ENCODE measurements around the gene MYOCD. TPM values are rescaled to one million over a fixed set of nuclear protein-coding genes. Genes with fewer than 3 reads are reported as not detected.
A peak's percentile ranks its signal among the peaks of the same experiment; 100 is the strongest.

Gene MYOCD
- total RNA-seq, 2 donors from 2014 or later = not detected

GRCh38 chr17:12727076-12727760, 61.5 kb downstream of the MYOCD start:
- H3K27ac Mint-ChIP-seq = no peak overlapping the region
- ATAC-seq (no peak), DNase-seq (ENCODE audit: low spot score in 2 of 2) (no peak)
- peaks cover 0 to 6% of the 10 kb centered on the region in 2 donors for H3K36me3 Mint-ChIP-seq
- peaks cover 5 to 16% of the 10 kb centered on the region in 2 donors for H3K9me3 Mint-ChIP-seq

GRCh38 chr17:12727881-12728280, 62.2 kb downstream of the MYOCD start:
- Mint-ChIP-seq H3K9me3 (peaks cover 5 to 17% of the 10 kb centered on the region in 2 donors), H3K27ac (no peak overlapping the region), H3K36me3 (peaks cover 0 to 10% of the 10 kb centered on the region in 2 donors)
- DNase-seq (ENCODE audit: low spot score in 2 of 2) = no peak
- ATAC-seq = no peak

GRCh38 chr17:12729086-12729485, 63.4 kb downstream of the MYOCD start:
- H3K36me3 Mint-ChIP-seq = peaks cover 0 to 10% of the 10 kb centered on the region in 2 donors
- peak overlapping the region in 1 of 2 donors; percentile 53 for H3K27ac Mint-ChIP-seq

GRCh38 chr17:12730421-12730820, 64.7 kb downstream of the MYOCD start:
- peaks cover 0 to 10% of the 10 kb centered on the region in 2 donors for H3K36me3 Mint-ChIP-seq
- ATAC-seq (no peak), DNase-seq (ENCODE audit: low spot score in 2 of 2) (no peak)
- H3K9me3 Mint-ChIP-seq = peaks cover 5 to 18% of the 10 kb centered on the region in 2 donors
- H3K27ac Mint-ChIP-seq = no peak overlapping the region

More at GRCh38 chr17:12729086-12729485, 63.4 kb downstream of the MYOCD start:
- H3K9me3 Mint-ChIP-seq = peaks cover 5 to 18% of the 10 kb centered on the region in 2 donors
- DNase-seq (ENCODE audit: low spot score in 2 of 2) (no peak), ATAC-seq (no peak)

- peaks cover 5 to 18% of the 10 kb centered on the region in 2 donors for H3K9me3 Mint-ChIP-seq
- peaks cover 0 to 10% of the 10 kb centered on the region in 2 donors for H3K36me3 Mint-ChIP-seq
- no peak overlapping the region for H3K27ac Mint-ChIP-seq
- ATAC-seq = no peak
- no peak for DNase-seq (ENCODE audit: low spot score in 2 of 2)
These were observed 65.3 kb downstream of the MYOCD start for GRCh38 chr17:12730931-12731521.

GRCh38 chr17:12731839-12732238, 66.1 kb downstream of the MYOCD start:
- H3K9me3 Mint-ChIP-seq = peaks cover 5 to 18% of the 10 kb centered on the region in 2 donors
- ATAC-seq (no peak), DNase-seq (ENCODE audit: low spot score in 2 of 2) (no peak)
- H3K36me3 Mint-ChIP-seq = peaks cover 0 to 10% of the 10 kb centered on the region in 2 donors
- H3K27ac Mint-ChIP-seq = no peak overlapping the region

- Mint-ChIP-seq H3K9me3 (peaks cover 5 to 18% of the 10 kb centered on the region in 2 donors), H3K36me3 (peaks cover 0 to 10% of the 10 kb centered on the region in 2 donors), H3K27ac (no peak overlapping the region)
- no peak for DNase-seq (ENCODE audit: low spot score in 2 of 2)
- ATAC-seq = no peak
These were observed 66.7 kb downstream of the MYOCD start for GRCh38 chr17:12732366-12732765.

GRCh38 chr17:12734926-12735325, 69.2 kb downstream of the MYOCD start:
- ATAC-seq (no peak), DNase-seq (ENCODE audit: low spot score in 2 of 2) (no peak)
- Mint-ChIP-seq H3K27ac (no peak overlapping the region), H3K36me3 (peaks cover 0 to 6% of the 10 kb centered on the region in 2 donors), H3K9me3 (peaks cover 0 to 12% of the 10 kb centered on the region in 2 donors)

GRCh38 chr17:12735517-12735916, 69.8 kb downstream of the MYOCD start:
- ATAC-seq (no peak), DNase-seq (ENCODE audit: low spot score in 2 of 2) (no peak)
- no peak overlapping the region for H3K27ac Mint-ChIP-seq
- H3K9me3 Mint-ChIP-seq = peaks cover 0 to 12% of the 10 kb centered on the region in 2 donors
- peaks cover 0 to 6% of the 10 kb centered on the region in 2 donors for H3K36me3 Mint-ChIP-seq

GRCh38 chr17:12736526-12736925, 70.8 kb downstream of the MYOCD start:
- Mint-ChIP-seq H3K27ac (no peak overlapping the region), H3K9me3 (peaks cover 4 to 12% of the 10 kb centered on the region in 2 donors), H3K36me3 (peaks cover 0 to 6% of the 10 kb centered on the region in 2 donors)
- DNase-seq (ENCODE audit: low spot score in 2 of 2) (no peak), ATAC-seq (no peak)

- Mint-ChIP-seq H3K9me3 (peaks cover 4% of the 10 kb centered on the region in 2 donors), H3K27ac (no peak overlapping the region), H3K36me3 (no peaks in the 10 kb centered on the region)
- DNase-seq (ENCODE audit: low spot score in 2 of 2) (no peak), ATAC-seq (no peak)
These were observed 72.2 kb downstream of the MYOCD start for GRCh38 chr17:12737740-12738469.

GRCh38 chr17:12738624-12739023, 72.9 kb downstream of the MYOCD start:
- H3K27ac Mint-ChIP-seq = no peak overlapping the region

GRCh38 chr17:12739500-12739899, 73.8 kb downstream of the MYOCD start:
- DNase-seq (ENCODE audit: low spot score in 2 of 2) = no peak
- H3K27ac Mint-ChIP-seq = no peak overlapping the region
- H3K36me3 Mint-ChIP-seq = no peaks in the 10 kb centered on the region
- no peak for ATAC-seq
- peaks cover 3 to 4% of the 10 kb centered on the region in 2 donors for H3K9me3 Mint-ChIP-seq

More at GRCh38 chr17:12738624-12739023, 72.9 kb downstream of the MYOCD start:
- no peaks in the 10 kb centered on the region for H3K36me3 Mint-ChIP-seq
- DNase-seq (ENCODE audit: low spot score in 2 of 2) (no peak), ATAC-seq (no peak)
- peaks cover 4 to 7% of the 10 kb centered on the region in 2 donors for H3K9me3 Mint-ChIP-seq

GRCh38 chr17:12743046-12743445, 77.4 kb downstream of the MYOCD start:
- no peak overlapping the region for H3K27ac Mint-ChIP-seq
- no peaks in the 10 kb centered on the region for H3K36me3 Mint-ChIP-seq
- H3K9me3 Mint-ChIP-seq = peaks cover 3 to 11% of the 10 kb centered on the region in 2 donors
- no peak for DNase-seq (ENCODE audit: low spot score in 2 of 2)
- ATAC-seq = no peak

- ATAC-seq (no peak), DNase-seq (ENCODE audit: low spot score in 2 of 2) (no peak)
- H3K9me3 Mint-ChIP-seq = peaks cover 3 to 11% of the 10 kb centered on the region in 2 donors
- no peaks in the 10 kb centered on the region for H3K36me3 Mint-ChIP-seq
- H3K27ac Mint-ChIP-seq = no peak overlapping the region
These were observed 78.6 kb downstream of the MYOCD start for GRCh38 chr17:12744298-12744697.

GRCh38 chr17:12744786-12745185, 79.1 kb downstream of the MYOCD start:
- H3K36me3 Mint-ChIP-seq = no peaks in the 10 kb centered on the region
- H3K27ac Mint-ChIP-seq = no peak overlapping the region
- ATAC-seq = no peak
- no peak for DNase-seq (ENCODE audit: low spot score in 2 of 2)
- peaks cover 3 to 11% of the 10 kb centered on the region in 2 donors for H3K9me3 Mint-ChIP-seq

- ATAC-seq (no peak), DNase-seq (ENCODE audit: low spot score in 2 of 2) (no peak)
- no peaks in the 10 kb centered on the region for H3K36me3 Mint-ChIP-seq
- no peak overlapping the region for H3K27ac Mint-ChIP-seq
- peaks cover 3 to 11% of the 10 kb centered on the region in 2 donors for H3K9me3 Mint-ChIP-seq
These were observed 79.8 kb downstream of the MYOCD start for GRCh38 chr17:12745486-12745885.

Measured in activated naive CD4-positive, alpha-beta T cell treated with anti-CD3 and anti-CD28 coated beads, Interleukin-2, amount 50 U/mL, for 72 hours (primary cell).